Ovary (tissue), 3 donors: ENCODE data around the gene MTM1.

Experiments used
- EP300 ChIP-seq: sonication (generic); formaldehyde crosslinking; IDR thresholded peaks from one replicate; pipeline ENCODE4 v1.6.1; 2017; ENCODE audit warnings: antibody characterized with exemption
- TF ChIP-seq, protein P1 (sequence below), 3 donors: fragments of 450-650 bp in 2 of 3; fragments of 200-600 bp in 1 of 3; IDR thresholded peaks; one replicate each; pipeline versions ENCODE4 v1.5.1 to v1.8.0; 2016 to 2022; ENCODE audit warnings: antibody characterized with exemption in 3 of 3, mild to moderate bottlenecking in 1 of 3
- donor health status: DM: no; HTN: no; CAD: no.

DNA sequence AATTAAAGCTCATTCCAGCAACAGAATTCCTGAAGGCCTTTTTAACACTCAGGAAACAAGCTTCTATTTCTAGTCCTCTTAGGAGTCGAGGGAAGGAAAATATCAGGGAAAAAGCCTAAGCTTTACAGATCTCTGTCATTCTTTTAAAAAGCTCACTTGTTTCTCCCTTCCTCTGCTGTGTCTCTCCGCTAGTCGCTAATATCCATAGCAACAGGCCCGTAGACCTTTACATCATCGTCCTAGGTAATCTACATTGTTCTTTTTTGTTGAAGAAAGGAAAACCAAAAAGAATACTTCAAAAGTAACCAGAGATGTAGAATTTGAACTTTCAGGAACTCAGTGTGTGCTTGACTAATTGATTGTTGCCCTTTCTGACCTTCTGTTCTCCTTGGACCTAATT, 78.9 kb downstream of the MTM1 start:
- TF ChIP-seq EP300 = no peak
- TF ChIP-seq, protein P1, sequence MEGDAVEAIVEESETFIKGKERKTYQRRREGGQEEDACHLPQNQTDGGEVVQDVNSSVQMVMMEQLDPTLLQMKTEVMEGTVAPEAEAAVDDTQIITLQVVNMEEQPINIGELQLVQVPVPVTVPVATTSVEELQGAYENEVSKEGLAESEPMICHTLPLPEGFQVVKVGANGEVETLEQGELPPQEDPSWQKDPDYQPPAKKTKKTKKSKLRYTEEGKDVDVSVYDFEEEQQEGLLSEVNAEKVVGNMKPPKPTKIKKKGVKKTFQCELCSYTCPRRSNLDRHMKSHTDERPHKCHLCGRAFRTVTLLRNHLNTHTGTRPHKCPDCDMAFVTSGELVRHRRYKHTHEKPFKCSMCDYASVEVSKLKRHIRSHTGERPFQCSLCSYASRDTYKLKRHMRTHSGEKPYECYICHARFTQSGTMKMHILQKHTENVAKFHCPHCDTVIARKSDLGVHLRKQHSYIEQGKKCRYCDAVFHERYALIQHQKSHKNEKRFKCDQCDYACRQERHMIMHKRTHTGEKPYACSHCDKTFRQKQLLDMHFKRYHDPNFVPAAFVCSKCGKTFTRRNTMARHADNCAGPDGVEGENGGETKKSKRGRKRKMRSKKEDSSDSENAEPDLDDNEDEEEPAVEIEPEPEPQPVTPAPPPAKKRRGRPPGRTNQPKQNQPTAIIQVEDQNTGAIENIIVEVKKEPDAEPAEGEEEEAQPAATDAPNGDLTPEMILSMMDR (IDR thresholded peaks at IDR 0.05) = no peak
